IMR-90 (cell line): ENCODE results near the gene ABI3BP. TPM values are rescaled to one million over a fixed set of nuclear protein-coding genes. Genes with fewer than 3 reads are reported as not detected.

Experiments
- ATAC-seq: fragments of 200-7000 bp; cut with Tn5 transposase; 2 replicates; pipeline ENCODE4 v1.9.1; 2020; ENCODE audit warnings: low read depth, mild to moderate bottlenecking, moderate library complexity
- BruUV-seq: library from RNA; stranded (reverse); fragments of 400-500 nt; replicated peaks from 2 replicates; lab custom pipeline; 2021; lab: Mats Ljungman, UMichigan
- CTCF ChIA-PET: fragments of 300-600 bp; formaldehyde crosslinking; extraction: SDS; loops from one replicate; lab custom pipeline; 2021; ENCODE audit warnings: antibody characterized with exemption; lab: Yijun Ruan, JAX
- POLR2A ChIA-PET: fragments of 300-600 bp; sonication (Branson Sonifier 250); formaldehyde crosslinking; loops from one replicate; lab custom pipeline; 2022; ENCODE audit warnings: antibody characterized with exemption; ENCODE audit not compliant: unreplicated experiment; lab: Charles Lee
- DNase-seq: peaks from one replicate; pipeline ENCODE4 v3.0.0; 2013
- H2AFZ ChIP-seq: replicated peaks from 2 replicates; pipeline ENCODE3; 2013; ENCODE audit warnings: low read length, mild to moderate bottlenecking; ENCODE audit not compliant: poor library complexity
- H2AK5ac ChIP-seq: 2 replicates; pipeline ENCODE4 v1.6.1; 2013; ENCODE audit warnings: low read depth, low read length, inconsistent platforms
- H2AK9ac ChIP-seq: replicated peaks from 2 replicates; pipeline ENCODE3; 2013; ENCODE audit warnings: mild to moderate bottlenecking, low read depth, low read length, moderate library complexity; ENCODE audit not compliant: poor library complexity
- H2BK120ac ChIP-seq: 2 replicates; pipeline ENCODE4 v1.6.1; 2013; ENCODE audit warnings: low read depth, low read length, inconsistent platforms
- H2BK15ac ChIP-seq: 3 replicates; pipeline ENCODE4 v1.6.1; 2013; ENCODE audit warnings: low read depth, low read length, inconsistent platforms
- H2BK20ac ChIP-seq: 2 replicates; pipeline ENCODE4 v1.6.1; 2013; ENCODE audit warnings: low read depth, mild to moderate bottlenecking, inconsistent platforms, low read length, moderate library complexity
- H2BK5ac ChIP-seq: 2 replicates; pipeline ENCODE4 v1.6.1; 2013; ENCODE audit warnings: mild to moderate bottlenecking, low read depth, low read length, inconsistent platforms; ENCODE audit not compliant: poor library complexity, severe bottlenecking
- H3K14ac ChIP-seq: replicated peaks from 2 replicates; pipeline ENCODE4 v1.6.1; 2013; ENCODE audit warnings: low read depth, low read length, inconsistent platforms
- H3K18ac ChIP-seq: 2 replicates; pipeline ENCODE4 v1.6.1; 2013; ENCODE audit warnings: low read depth, low read length, control low read depth
- H3K23ac ChIP-seq: 2 replicates; pipeline ENCODE4 v1.6.1; 2013; ENCODE audit warnings: low read depth, low read length, inconsistent platforms
- H3K27ac ChIP-seq: 2 replicates; pipeline ENCODE4 v1.5.1; 2013; ENCODE audit warnings: mild to moderate bottlenecking, control low read depth, low read length; ENCODE audit not compliant: insufficient read depth
- H3K27me3 ChIP-seq: 2 replicates; pipeline ENCODE4 v1.6.1; 2013; ENCODE audit warnings: low read length; ENCODE audit not compliant: control insufficient read depth, insufficient read depth
- H3K36me3 ChIP-seq: 2 replicates; pipeline ENCODE4 v1.6.1; 2013; ENCODE audit warnings: low read length, mixed read lengths; ENCODE audit not compliant: control insufficient read depth, insufficient read depth
- H3K4ac ChIP-seq: 2 replicates; pipeline ENCODE4 v1.6.1; 2013; ENCODE audit warnings: low read depth, low read length, inconsistent platforms
- H3K4me1 ChIP-seq: 2 replicates; pipeline ENCODE4 v1.6.1; 2013; ENCODE audit warnings: low read length, mixed read lengths; ENCODE audit not compliant: control insufficient read depth, insufficient read depth
- H3K4me2 ChIP-seq: 2 replicates; pipeline ENCODE4 v1.6.1; 2013; ENCODE audit warnings: low read depth, mild to moderate bottlenecking, control low read depth, low read length, moderate library complexity
- H3K4me3 ChIP-seq: 2 replicates; pipeline ENCODE4 v1.5.1; 2013; ENCODE audit warnings: low read depth, mild to moderate bottlenecking, control low read depth, low read length, moderate library complexity; ENCODE audit not compliant: insufficient read depth
- H3K56ac ChIP-seq: 2 replicates; pipeline ENCODE4 v1.6.1; 2013; ENCODE audit warnings: low read length, inconsistent platforms; ENCODE audit not compliant: insufficient read depth; ENCODE audit errors: extremely low read depth
- H3K79me1 ChIP-seq, 2 experiments: 2 replicates each; pipeline ENCODE4 v1.6.1; 2013; ENCODE audit warnings: low read length in 2 of 2, inconsistent platforms in 1 of 2, low read depth in 1 of 2
- H3K9ac ChIP-seq: 2 replicates; pipeline ENCODE4 v1.6.1; 2013; ENCODE audit warnings: low read depth, low read length, control low read depth
- H3K9me1 ChIP-seq: 2 replicates; pipeline ENCODE4 v1.6.1; 2013; ENCODE audit warnings: low read length, inconsistent platforms; ENCODE audit not compliant: insufficient read depth
- H3K9me3 ChIP-seq: 2 replicates; pipeline ENCODE4 v1.6.1; 2013; ENCODE audit warnings: low read length; ENCODE audit not compliant: control insufficient read depth, insufficient read depth
- H4K20me1 ChIP-seq: 2 replicates; pipeline ENCODE4 v1.6.1; 2013; ENCODE audit warnings: low read length, inconsistent platforms; ENCODE audit not compliant: insufficient read depth
- H4K5ac ChIP-seq: 2 replicates; pipeline ENCODE4 v1.6.1; 2013; ENCODE audit warnings: mild to moderate bottlenecking, low read depth, low read length, control low read depth
- H4K8ac ChIP-seq, 2 experiments: 2 replicates each; pipeline ENCODE4 v1.6.1; 2013; ENCODE audit warnings: low read depth in 2 of 2, low read length in 2 of 2, control low read depth in 1 of 2, inconsistent platforms in 1 of 2
- H4K91ac ChIP-seq: 2 replicates; pipeline ENCODE4 v1.6.1; 2013; ENCODE audit warnings: low read depth, low read length, inconsistent platforms; ENCODE audit not compliant: insufficient read depth
- CTCF ChIP-seq: conservative IDR thresholded peaks from 2 replicates; pipeline ENCODE4 v1.5.1; 2012; ENCODE audit warnings: mild to moderate bottlenecking, low read depth, low read length, improper control_type of control experiment
- NFE2L2 ChIP-seq: fragments of 150-350 bp; IDR thresholded peaks from 2 replicates; pipeline ENCODE4 v1.6.1; 2016; ENCODE audit warnings: low read depth, mild to moderate bottlenecking, low read length
- RCOR1 ChIP-seq: IDR thresholded peaks from 2 replicates; pipeline ENCODE4 v1.6.1; 2012; ENCODE audit warnings: mild to moderate bottlenecking, low read length, improper control_type of control experiment; ENCODE audit not compliant: insufficient replicate concordance
- RFX5 ChIP-seq: IDR thresholded peaks from 2 replicates; pipeline ENCODE4 v1.8.0; 2012; ENCODE audit warnings: low read depth, mild to moderate bottlenecking, low read length, moderate library complexity
- WGBS, 2 experiments: methylation state at CpG; one replicate each; pipeline versions ENCODE4 v1.1.5 to v1.1.7; 2013; ENCODE audit warnings: missing lambda C conversion rate in 2 of 2; ENCODE audit not compliant: insufficient read length in 1 of 2; ENCODE audit errors: extremely low coverage in 2 of 2; 5-methylcytosine and 5-hydroxymethylcytosine counted together
- dilution Hi-C: fragments of 300-500 bp; cut with HindIII; formaldehyde crosslinking; loops from one replicate; pipeline ENCODE4 v1.14.3; 2018; ENCODE audit warnings: low sequenced_read_pairs; ENCODE audit not compliant: unreplicated experiment
- in situ Hi-C: fragments of 300-500 bp; cut with MboI; formaldehyde crosslinking; loops from 3 replicates; pipeline ENCODE4 v1.14.3; 2019; ENCODE audit warnings: low sequenced_read_pairs, inconsistent platforms, mixed read lengths
- intact Hi-C: fragments of 100-400 bp; cut with micrococcal nuclease; formaldehyde crosslinking; loops from 2 replicates; pipeline ENCODE4 v1.10.0; 2022
- polyA plus RNA-seq, 3 experiments: library from polyadenylated mRNA; depleted of rRNA; stranded (reverse); fragments of >200 nt; gene quantifications; 2 replicates each; pipeline ENCODE4 v1.2.3, GENCODE V29; 2012; ENCODE audit warnings: low replicate concordance in 1 of 3
- total RNA-seq: library from RNA; depleted of rRNA; stranded (reverse); fragments of >200 nt; gene quantifications from 2 replicates; pipeline ENCODE4 v1.2.3, GENCODE V29; 2012

ABI3BP gene
- total and polyA plus RNA-seq, 2 of the 4 experiments (the other 2 are of a cell fraction), result 3.0 to 26.7 TPM

GRCh38 chr3:100936931-100937330, 56.3 kb downstream of the ABI3BP start:
- H3K27me3 ChIP-seq, result no peaks in the 10 kb centered on the region
- ChIA-PET CTCF (interaction anchor here (0.7 to 1.1 kb wide), 2 partner anchors 13 to 18 kb away, joined by 3 to 4 read pairs; no protein-coding TSS in a partner anchor), POLR2A (no interaction called here)
- H3K79me1 ChIP-seq, result no peaks in the 10 kb centered on the region
- H4K8ac ChIP-seq, result no peak overlapping the region
- H4K91ac ChIP-seq, result no peak overlapping the region
- DNase-seq, result no peak
- no peak overlapping the region for H2BK5ac ChIP-seq
- H4K20me1 ChIP-seq, result no peaks in the 10 kb centered on the region
- dilution Hi-C loops (no loop called here), in situ Hi-C loops (no loop called here), intact Hi-C loops (no loop called here)
- TF ChIP-seq CTCF, result no peak
- TF ChIP-seq RFX5, result no peak
- TF ChIP-seq NFE2L2, result no peak
- TF ChIP-seq RCOR1, result no peak
- no peaks in the 10 kb centered on the region for H3K9me3 ChIP-seq
- no peak overlapping the region for H2BK20ac ChIP-seq
- H3K27ac ChIP-seq, result no peak overlapping the region
- no TSS peak for BruUV-seq
- H3K36me3 ChIP-seq, result no peaks in the 10 kb centered on the region
- H3K4me1 ChIP-seq, result no peaks in the 10 kb centered on the region
- H3K23ac ChIP-seq, result no peak overlapping the region
- WGBS, 2 experiments, result no CpG with 5 or more reads among the region's 1 CpG
- H2AK9ac ChIP-seq, result no peak overlapping the region
- H3K14ac ChIP-seq, result no peak overlapping the region
- no peak overlapping the region for H2AK5ac ChIP-seq
- no peak overlapping the region for H3K9ac ChIP-seq
- H3K4me2 ChIP-seq, result no peak overlapping the region
- H3K4me3 ChIP-seq, result no peak overlapping the region
- H3K56ac ChIP-seq, result no peak overlapping the region
- H3K9me1 ChIP-seq, result no peaks in the 10 kb centered on the region
- no peak overlapping the region for H3K18ac ChIP-seq
- ATAC-seq, result no peak
- H2BK15ac ChIP-seq, result no peak overlapping the region
- H2BK120ac ChIP-seq, result no peak overlapping the region
- H3K4ac ChIP-seq, result no peak overlapping the region
- no peak overlapping the region for H2AFZ ChIP-seq
- H4K5ac ChIP-seq, result no peak overlapping the region
